H9 (cell line): Measurements from ENCODE around the gene MAP2K1. TPM values are rescaled to one million over a fixed set of nuclear protein-coding genes. Genes with fewer than 3 reads are reported as not detected.

Experiments used
- DNase-seq: peaks from one replicate; pipeline ENCODE4 v3.0.0-alpha.2; 2017
- H2AFZ ChIP-seq: one replicate; pipeline ENCODE4 v1.6.1; 2013; ENCODE audit warnings: mild to moderate bottlenecking, low read length, control low read depth, moderate library complexity
- H2AK5ac ChIP-seq: 2 replicates; pipeline ENCODE4 v1.6.1; 2013; ENCODE audit warnings: low read length, control low read depth, mixed read lengths; ENCODE audit not compliant: insufficient read length
- H2BK120ac ChIP-seq: one replicate; pipeline ENCODE4 v1.6.1; 2013; ENCODE audit warnings: low read depth, mild to moderate bottlenecking, low read length, control low read depth, inconsistent platforms; ENCODE audit not compliant: poor library complexity, severe bottlenecking
- H2BK12ac ChIP-seq: 2 replicates; pipeline ENCODE4 v1.6.1; 2013; ENCODE audit warnings: low read length, control low read depth, mixed read lengths, low read depth; ENCODE audit not compliant: insufficient read length
- H2BK15ac ChIP-seq: 2 replicates; pipeline ENCODE4 v1.6.1; 2013; ENCODE audit warnings: low read depth, low read length, control low read depth
- H2BK20ac ChIP-seq: one replicate; pipeline ENCODE4 v1.6.1; 2013; ENCODE audit warnings: low read depth, mild to moderate bottlenecking, low read length, control low read depth, inconsistent platforms; ENCODE audit not compliant: poor library complexity, severe bottlenecking
- H2BK5ac ChIP-seq: 2 replicates; pipeline ENCODE4 v1.6.1; 2013; ENCODE audit warnings: low read length, control low read depth, mixed read lengths; ENCODE audit not compliant: insufficient read length
- H3K14ac ChIP-seq: 2 replicates; pipeline ENCODE4 v1.6.1; 2013; ENCODE audit warnings: low read length, control low read depth; ENCODE audit not compliant: insufficient read depth
- H3K18ac ChIP-seq: 2 replicates; pipeline ENCODE4 v1.6.1; 2013; ENCODE audit warnings: low read depth, mild to moderate bottlenecking, mixed read lengths, low read length, control low read depth; ENCODE audit not compliant: insufficient read length
- H3K23ac ChIP-seq: 2 replicates; pipeline ENCODE4 v1.6.1; 2013; ENCODE audit warnings: low read length, control low read depth, mixed read lengths, low read depth; ENCODE audit not compliant: insufficient read length
- H3K23me2 ChIP-seq: 2 replicates; pipeline ENCODE4 v1.6.1; 2013; ENCODE audit warnings: low read depth, mild to moderate bottlenecking, mixed read lengths, low read length, control low read depth; ENCODE audit not compliant: insufficient read length, poor library complexity, severe bottlenecking
- H3K27ac ChIP-seq: 2 replicates; pipeline ENCODE4 v1.5.1; 2013; ENCODE audit warnings: low read length, control low read depth, mixed read lengths, low read depth; ENCODE audit not compliant: insufficient read length
- H3K27me3 ChIP-seq: 2 replicates; pipeline ENCODE4 v1.6.1; 2013; ENCODE audit warnings: low read length, control low read depth, inconsistent platforms; ENCODE audit not compliant: insufficient read depth
- H3K4ac ChIP-seq: 2 replicates; pipeline ENCODE4 v1.6.1; 2013; ENCODE audit warnings: low read depth, mild to moderate bottlenecking, control low read depth, inconsistent platforms, low read length, moderate library complexity
- H3K4me1 ChIP-seq: 2 replicates; pipeline ENCODE4 v1.6.1; 2013; ENCODE audit warnings: low read length, control low read depth, inconsistent platforms; ENCODE audit not compliant: insufficient read depth
- H3K4me2 ChIP-seq: 2 replicates; pipeline ENCODE4 v1.6.1; 2013; ENCODE audit warnings: low read length, control low read depth, mixed read lengths; ENCODE audit not compliant: insufficient read length, insufficient read depth
- H3K56ac ChIP-seq: 2 replicates; pipeline ENCODE4 v1.6.1; 2013; ENCODE audit warnings: low read depth, mild to moderate bottlenecking, mixed read lengths, low read length, control low read depth; ENCODE audit not compliant: insufficient read length
- H3K79me1 ChIP-seq: 2 replicates; pipeline ENCODE4 v1.6.1; 2013; ENCODE audit warnings: low read depth, mild to moderate bottlenecking, moderate library complexity, low read length, control low read depth, inconsistent platforms; ENCODE audit not compliant: insufficient read depth, poor library complexity, severe bottlenecking
- H3K79me2 ChIP-seq: 2 replicates; pipeline ENCODE4 v1.6.1; 2013; ENCODE audit warnings: low read length, control low read depth, inconsistent platforms; ENCODE audit not compliant: insufficient read depth
- H3K9ac ChIP-seq: 2 replicates; pipeline ENCODE4 v1.6.1; 2013; ENCODE audit warnings: low read length, control low read depth, mixed read lengths; ENCODE audit not compliant: insufficient read length; ENCODE audit errors: extremely low read depth
- H3K9me3 ChIP-seq: one replicate; pipeline ENCODE4 v1.6.1; 2013; ENCODE audit warnings: low read depth, low read length, inconsistent platforms; ENCODE audit not compliant: control insufficient read depth
- H3T11ph ChIP-seq: one replicate; pipeline ENCODE4 v1.6.1; 2013; ENCODE audit warnings: mild to moderate bottlenecking, low read length, control low read depth, inconsistent platforms
- H4K20me1 ChIP-seq: one replicate; pipeline ENCODE4 v1.6.1; 2013; ENCODE audit not compliant: control insufficient read depth, insufficient read length, insufficient read depth
- H4K5ac ChIP-seq: 2 replicates; pipeline ENCODE4 v1.6.1; 2013; ENCODE audit warnings: low read depth, mild to moderate bottlenecking, mixed read lengths, low read length, control low read depth; ENCODE audit not compliant: insufficient read length
- H4K8ac ChIP-seq: replicated peaks from 2 replicates; pipeline ENCODE4 v1.6.1; 2013; ENCODE audit warnings: low read length, control low read depth, mixed read lengths, low read depth; ENCODE audit not compliant: insufficient read length
- H4K91ac ChIP-seq: 2 replicates; pipeline ENCODE4 v1.6.1; 2013; ENCODE audit warnings: low read depth, mild to moderate bottlenecking, moderate library complexity, mixed read lengths, low read length, control low read depth; ENCODE audit not compliant: insufficient read length
- H3K27ac Mint-ChIP-seq, 3 experiments: 2 replicates in 2 of 3; 3 replicates in 1 of 3; pipeline ENCODE4 v1.8.0; 2020 to 2021; ENCODE audit warnings: mixed read lengths in 3 of 3, mild to moderate bottlenecking in 1 of 3, moderate library complexity in 1 of 3
- H3K27me3 Mint-ChIP-seq: 2 replicates; pipeline ENCODE4 v1.8.0; 2021; ENCODE audit warnings: low read depth, mild to moderate bottlenecking, moderate library complexity, mixed read lengths
- H3K36me3 Mint-ChIP-seq, 3 experiments: 2 replicates in 2 of 3; 3 replicates in 1 of 3; pipeline ENCODE4 v1.8.0; 2020 to 2021; ENCODE audit warnings: low read depth in 3 of 3, mixed read lengths in 3 of 3; ENCODE audit not compliant: insufficient read depth in 1 of 3
- H3K4me1 Mint-ChIP-seq, 2 experiments: 2 replicates each; pipeline ENCODE4 v1.8.0; 2020; ENCODE audit warnings: mixed read lengths in 2 of 2
- H3K4me3 Mint-ChIP-seq, 2 experiments: 2 replicates in 1 of 2; 3 replicates in 1 of 2; pipeline ENCODE4 v1.8.0; 2020 to 2021; ENCODE audit warnings: mild to moderate bottlenecking in 2 of 2, mixed read lengths in 2 of 2, moderate library complexity in 1 of 2
- H3K9me3 Mint-ChIP-seq, 2 experiments: 2 replicates in 1 of 2; 3 replicates in 1 of 2; pipeline ENCODE4 v1.8.0; 2020; ENCODE audit warnings: mild to moderate bottlenecking in 2 of 2, mixed read lengths in 2 of 2, moderate library complexity in 1 of 2
- CTCF ChIP-seq: fragments of 200-600 bp; sonication (generic); conservative IDR thresholded peaks from 3 replicates; pipeline ENCODE4 v1.8.0; 2021; ENCODE audit warnings: antibody characterized with exemption, mild to moderate bottlenecking
- WGBS: extraction: QIAGEN DNeasy Blood & Tissue Kit; methylation state at CpG from one replicate; pipeline ENCODE4 v1.1.7; 2013; ENCODE audit warnings: missing lambda C conversion rate, low lambda C conversion rate, mixed read lengths; ENCODE audit not compliant: insufficient read length; ENCODE audit errors: extremely low coverage; 5-methylcytosine and 5-hydroxymethylcytosine counted together
- total RNA-seq: library from RNA; stranded (reverse); gene quantifications from 2 replicates; pipeline ENCODE4 v1.2.1, GENCODE V29; 2021

MAP2K1 gene
- total RNA-seq, 1 experiment from 2014 or later = 50.8 TPM

DNA sequence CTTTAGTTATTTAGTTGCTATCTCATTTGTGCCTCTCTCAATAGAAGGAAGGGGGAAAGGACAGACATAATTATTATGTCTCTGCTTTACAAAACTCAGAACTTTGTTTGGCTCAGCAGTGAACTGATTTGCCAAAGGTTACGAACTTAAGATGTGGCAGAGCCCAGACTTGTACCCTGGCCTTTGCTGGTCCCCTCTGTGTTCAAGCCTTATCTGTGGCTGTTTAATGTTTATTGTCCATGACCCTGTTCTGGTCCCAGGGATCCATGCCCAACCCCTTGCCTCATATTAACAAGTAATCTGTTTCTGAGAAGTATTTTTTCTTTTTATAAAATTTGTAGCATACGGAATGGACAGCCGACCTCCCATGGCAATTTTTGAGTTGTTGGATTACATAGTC is 100.2 kb downstream of the MAP2K1 start:
- no CpG with 5 or more reads among the region's 3 CpGs for WGBS
- no peaks in the 10 kb centered on the region for H3K79me2 ChIP-seq
- TF ChIP-seq CTCF = no peak
- H3K4ac ChIP-seq = no peak overlapping the region
- no peak for DNase-seq
- no peaks in the 10 kb centered on the region for H3K27me3 Mint-ChIP-seq
- H3K9me3 ChIP-seq = no peaks in the 10 kb centered on the region
- no peak overlapping the region for H2AFZ ChIP-seq
- H3K4me1 Mint-ChIP-seq = no peaks in the 10 kb centered on the region
- no peak overlapping the region for H3K23ac ChIP-seq
- H3K27me3 ChIP-seq = no peaks in the 10 kb centered on the region
- no peak overlapping the region for H3K56ac ChIP-seq
- no peak overlapping the region for H2BK15ac ChIP-seq
- H3K4me1 ChIP-seq = no peaks in the 10 kb centered on the region
- no peaks in the 10 kb centered on the region for H4K20me1 ChIP-seq
- H2AK5ac ChIP-seq = no peak overlapping the region
- H2BK5ac ChIP-seq = no peak overlapping the region
- no peak overlapping the region for H3T11ph ChIP-seq
- no peak overlapping the region for H4K8ac ChIP-seq
- no peak overlapping the region for H3K18ac ChIP-seq
- no peak overlapping the region for H2BK20ac ChIP-seq
- H3K14ac ChIP-seq = no peak overlapping the region
- H4K5ac ChIP-seq = no peak overlapping the region
- no peak overlapping the region for H3K4me2 ChIP-seq
- H2BK120ac ChIP-seq = no peak overlapping the region
- H2BK12ac ChIP-seq = no peak overlapping the region
- H3K9ac ChIP-seq = no peak overlapping the region
- no peak overlapping the region for H3K4me3 Mint-ChIP-seq
- no peak overlapping the region for H3K27ac ChIP-seq
- H3K23me2 ChIP-seq = no peaks in the 10 kb centered on the region
- no peaks in the 10 kb centered on the region for H3K79me1 ChIP-seq
- H4K91ac ChIP-seq = no peak overlapping the region
- H3K36me3 Mint-ChIP-seq = peaks cover 30 to 79% (median 68%) of the 10 kb centered on the region in 3 experiments; a peak in 6 of 7 replicates
- no peak overlapping the region for H3K27ac Mint-ChIP-seq
- no peaks in the 10 kb centered on the region for H3K9me3 Mint-ChIP-seq
